Loucy (cell line): ENCODE results near the gene RCOR2.
A peak's percentile ranks its signal among the peaks of the same experiment; 100 is the strongest.
"Not testable (repeated sequence)": the region's sequence is repeated elsewhere in the genome, so short reads cannot be mapped to it uniquely, and the experiment has no call there.

Experiments used
- H2AFZ ChIP-seq: fragments of 200-600 bp; sonication (generic); 2 replicates; pipeline ENCODE4 v1.6.0; 2016; ENCODE audit warnings: antibody characterized with exemption, mild to moderate bottlenecking, low read length, moderate library complexity
- H3F3A ChIP-seq: fragments of 200-600 bp; 2 replicates; pipeline ENCODE4 v1.6.0; 2016; ENCODE audit warnings: antibody characterized with exemption, low read depth, mild to moderate bottlenecking
- H3K27me3 ChIP-seq: fragments of 200-600 bp; sonication (generic); 2 replicates; pipeline ENCODE4 v1.6.1; 2014; ENCODE audit warnings: low read length, mild to moderate bottlenecking; ENCODE audit not compliant: insufficient read depth, poor library complexity, severe bottlenecking
- H3K36me3 ChIP-seq: fragments of 200-600 bp; sonication (generic); 2 replicates; pipeline ENCODE4 v1.6.1; 2016; ENCODE audit warnings: low read length; ENCODE audit not compliant: insufficient read depth
- H3K4me1 ChIP-seq: fragments of 200-600 bp; sonication (generic); 2 replicates; pipeline ENCODE4 v1.5.1; 2014; ENCODE audit warnings: low read length, mild to moderate bottlenecking; ENCODE audit not compliant: insufficient read depth, poor library complexity, severe bottlenecking
- H3K4me2 ChIP-seq: fragments of 200-600 bp; sonication (generic); 2 replicates; pipeline ENCODE4 v1.6.0; 2014; ENCODE audit warnings: antibody characterized with exemption, low read length, low read depth, mild to moderate bottlenecking; ENCODE audit not compliant: poor library complexity, severe bottlenecking
- H3K4me3 ChIP-seq: fragments of 200-600 bp; sonication (generic); 2 replicates; pipeline ENCODE4 v1.5.1; 2014; ENCODE audit warnings: low read length, mild to moderate bottlenecking, mixed read lengths; ENCODE audit not compliant: poor library complexity, severe bottlenecking
- H3K79me2 ChIP-seq: fragments of 200-600 bp; sonication (generic); 2 replicates; pipeline ENCODE4 v1.6.1; 2014; ENCODE audit warnings: low read length; ENCODE audit not compliant: insufficient read depth
- H3K9ac ChIP-seq: fragments of 200-600 bp; sonication (generic); 2 replicates; pipeline ENCODE4 v1.6.0; 2014; ENCODE audit warnings: mild to moderate bottlenecking, low read depth, low read length, moderate library complexity; ENCODE audit not compliant: poor library complexity, severe bottlenecking
- H3K9me2 ChIP-seq: fragments of 200-600 bp; sonication (generic); replicated peaks from 2 replicates; pipeline ENCODE4 v1.6.1; 2016; ENCODE audit warnings: low read depth, low read length, mixed read lengths
- H3K9me3 ChIP-seq: fragments of 200-600 bp; sonication (generic); 2 replicates; pipeline ENCODE4 v1.6.1; 2014; ENCODE audit warnings: mild to moderate bottlenecking, antibody characterized with exemption, low read length, low read depth; ENCODE audit not compliant: insufficient read depth
- H4K20me1 ChIP-seq: fragments of 200-600 bp; sonication (generic); 2 replicates; pipeline ENCODE4 v1.6.0; 2014; ENCODE audit warnings: antibody characterized with exemption, low read length, mild to moderate bottlenecking; ENCODE audit not compliant: insufficient read depth, poor library complexity, severe bottlenecking
- CTCF ChIP-seq: fragments of 200-600 bp; sonication (generic); conservative IDR thresholded peaks from 2 replicates; pipeline ENCODE4 v1.5.1; 2014; ENCODE audit warnings: mild to moderate bottlenecking, antibody characterized with exemption, low read length
- EZH2phosphoT487 ChIP-seq: fragments of 200-600 bp; IDR thresholded peaks from 2 replicates; pipeline ENCODE4 v1.6.1; 2018; ENCODE audit warnings: antibody characterized with exemption, mild to moderate bottlenecking, moderate library complexity, borderline replicate concordance

The RCOR2 gene

GRCh38 chr11:63866211-63866610 lies 50.8 kb downstream of the RCOR2 start:
- Histone ChIP-seq H3K4me3 (peak overlapping the region; percentile 9), H3K27me3 (no peaks in the 10 kb centered on the region), H2AFZ (no peak overlapping the region), H3K4me2 (peak overlapping the region; percentile 50), H3K4me1 (peaks cover 68% of the 10 kb centered on the region), H3K36me3 (peaks cover 15% of the 10 kb centered on the region; the same call in 1 of the 2 replicates), H3F3A (peaks cover 8% of the 10 kb centered on the region), H3K9me3 (no peaks in the 10 kb centered on the region), H4K20me1 (peaks cover 46% of the 10 kb centered on the region), H3K9ac (peak overlapping the region; percentile 7), H3K9me2 (no peaks in the 10 kb centered on the region), H3K79me2 (peaks cover 70% of the 10 kb centered on the region)
- TF ChIP-seq CTCF (no peak), EZH2phosphoT487 (no peak)

GRCh38 chr11:63863620-63864019 lies 53.3 kb downstream of the RCOR2 start:
- not testable (repeated sequence) for H3K27me3 ChIP-seq, H3F3A ChIP-seq, H3K4me3 ChIP-seq, H3K9me2 ChIP-seq, H3K9me3 ChIP-seq, H3K4me2 ChIP-seq, H3K9ac ChIP-seq, H2AFZ ChIP-seq
- Histone ChIP-seq H4K20me1 (peaks cover 32% of the 10 kb centered on the region), H3K4me1 (peaks cover 42% of the 10 kb centered on the region), H3K79me2 (peaks cover 58% of the 10 kb centered on the region), H3K36me3 (peaks cover 22% of the 10 kb centered on the region; the same call in 1 of the 2 replicates)

GRCh38 chr11:63862923-63863322 lies 54.0 kb downstream of the RCOR2 start:
- Histone ChIP-seq H3K27me3 (no peaks in the 10 kb centered on the region), H3K9me3 (no peaks in the 10 kb centered on the region), H3K9ac (no peak overlapping the region), H3K36me3 (peaks cover 22% of the 10 kb centered on the region; the same call in 1 of the 2 replicates), H3F3A (peaks cover 8% of the 10 kb centered on the region), H4K20me1 (peaks cover 25% of the 10 kb centered on the region), H2AFZ (no peak overlapping the region), H3K9me2 (no peaks in the 10 kb centered on the region), H3K79me2 (peaks cover 51% of the 10 kb centered on the region), H3K4me1 (peaks cover 35% of the 10 kb centered on the region), H3K4me2 (no peak overlapping the region), H3K4me3 (no peak overlapping the region)
- TF ChIP-seq EZH2phosphoT487 (no peak), CTCF (no peak)
